ENCODE results near the gene RRH.
"Not testable (repeated sequence)": the region's sequence is repeated elsewhere in the genome, so short reads cannot be mapped to it uniquely, and the experiment has no call there.

- not testable (repeated sequence) for TF ChIP-seq POLR2AphosphoS5 (IDR thresholded peaks at IDR 0.05; ENCODE audit: borderline replicate concordance, low read depth, low read length); EZH2 (IDR thresholded peaks at IDR 0.05); FOXP2 (optimal IDR thresholded peaks at IDR 0.05; ENCODE audit: control extremely low read depth, extremely low read length, insufficient read depth)
Observed at GRCh38 chr4:109782092-109782491, 45.7 kb upstream of the RRH start.

All from SK-N-MC (cell line).